Mucosa of descending colon (tissue), 3 donors: ENCODE results near the gene C4orf36. TPM values are rescaled to one million over a fixed set of nuclear protein-coding genes. Genes with fewer than 3 reads are reported as not detected.

Experiments
- ATAC-seq: fragments of 200-7000 bp; cut with Tn5 transposase; one replicate; pipeline ENCODE4 v1.9.1; 2020; ENCODE audit warnings: mild to moderate bottlenecking, moderate library complexity
- DNase-seq, 3 donors: peaks; one replicate each; pipeline ENCODE4 v3.0.0-alpha.2; 2020
- H3K36me3 ChIP-seq: fragments of 200-600 bp; one replicate; pipeline ENCODE4 v1.8.0; 2021; ENCODE audit warnings: low read depth, mild to moderate bottlenecking
- H3K4me1 ChIP-seq: fragments of 200-600 bp; one replicate; pipeline ENCODE4 v1.8.0; 2021; ENCODE audit warnings: low read depth, mild to moderate bottlenecking
- H3K4me3 ChIP-seq: fragments of 200-600 bp; one replicate; pipeline ENCODE4 v1.8.0; 2021; ENCODE audit warnings: mild to moderate bottlenecking
- H3K9me3 ChIP-seq: fragments of 200-600 bp; one replicate; pipeline ENCODE4 v1.8.0; 2021; ENCODE audit warnings: mild to moderate bottlenecking
- CTCF ChIP-seq: fragments of 200-600 bp; IDR thresholded peaks from one replicate; pipeline ENCODE4 v1.8.0; 2022; ENCODE audit warnings: antibody characterized with exemption, mild to moderate bottlenecking
- intact Hi-C, 2 donors: fragments of 100-400 bp; cut with DNase I in 1 of 2; cut with micrococcal nuclease in 1 of 2; formaldehyde crosslinking; loops; one replicate each; pipeline versions ENCODE4 v1.11.0 to v1.11.1; 2022; cut with DNase I, micrococcal nuclease
- total RNA-seq, 3 donors: library from RNA; stranded (reverse); fragmentation: NEBNext Ultra II Directional in 2 of 3; extraction: Animal tissue kit (Norgen Biotek cat#: 25700) in 2 of 3; gene quantifications; one replicate each; pipeline versions ENCODE4 v1.2.1 to v1.2.4, GENCODE V29; 2021 to 2023
- donor health status: DM: no; HTN: no; CAD: no; lungs with moderate emphysema.
- donor health status: DM: no; HTN: no; CAD: no.
- donor health status: DM: no; HTN: yes; CAD: no.

C4orf36 gene
- total RNA-seq, 3 donors from 2014 or later, result 0.67 to 0.96 (median 0.85) TPM

- ATAC-seq (no peak), DNase-seq (no peak)
- intact Hi-C loops, result no loop called here
- H3K4me3 ChIP-seq, result no peak overlapping the region
- no peaks in the 10 kb centered on the region for H3K4me1 ChIP-seq
- TF ChIP-seq CTCF, result no peak
- no peaks in the 10 kb centered on the region for H3K9me3 ChIP-seq
- no peaks in the 10 kb centered on the region for H3K36me3 ChIP-seq
Observed at GRCh38 chr4:86910369-86910768, 18.1 kb upstream of the C4orf36 start.

- H3K9me3 ChIP-seq, result no peaks in the 10 kb centered on the region
- H3K36me3 ChIP-seq, result no peaks in the 10 kb centered on the region
- intact Hi-C loops, result no loop called here
- no peaks in the 10 kb centered on the region for H3K4me1 ChIP-seq
- DNase-seq, result no peak
- TF ChIP-seq CTCF, result no peak
- H3K4me3 ChIP-seq, result no peak overlapping the region
- no peak for ATAC-seq
Observed at GRCh38 chr4:86909546-86910295, 17.5 kb upstream of the C4orf36 start.

- DNase-seq (no peak), ATAC-seq (no peak)
- no peaks in the 10 kb centered on the region for H3K4me1 ChIP-seq
- TF ChIP-seq CTCF, result no peak
- intact Hi-C loops, result no loop called here
- no peaks in the 10 kb centered on the region for H3K9me3 ChIP-seq
- no peak overlapping the region for H3K4me3 ChIP-seq
- H3K36me3 ChIP-seq, result no peaks in the 10 kb centered on the region
Observed at GRCh38 chr4:86908251-86908657, 16.0 kb upstream of the C4orf36 start.

- DNase-seq (no peak), ATAC-seq (peak; percentile 62)
- no peak for TF ChIP-seq CTCF
- Histone ChIP-seq H3K4me3 (no peak overlapping the region), H3K36me3 (no peaks in the 10 kb centered on the region), H3K4me1 (no peaks in the 10 kb centered on the region), H3K9me3 (no peaks in the 10 kb centered on the region)
- intact Hi-C loops, result no loop called here
Observed at GRCh38 chr4:86901864-86902263, 9.6 kb upstream of the C4orf36 start.

- no peaks in the 10 kb centered on the region for H3K4me1 ChIP-seq
- no peak for ATAC-seq
- intact Hi-C loops, result loop anchor here in 1 of 2 donors (5.0 kb wide), 1 partner anchor 401 kb away; no protein-coding TSS in a partner anchor
- H3K4me3 ChIP-seq, result no peak overlapping the region
- H3K9me3 ChIP-seq, result no peaks in the 10 kb centered on the region
- no peak for TF ChIP-seq CTCF
- DNase-seq, result no peak
- H3K36me3 ChIP-seq, result no peaks in the 10 kb centered on the region
Observed at GRCh38 chr4:86898562-86898961, 6.3 kb upstream of the C4orf36 start.
